ENCODE measurements around the gene FAM81A. TPM values are rescaled to one million over a fixed set of nuclear protein-coding genes. Genes with fewer than 3 reads are reported as not detected.
"Not testable (repeated sequence)": the region's sequence is repeated elsewhere in the genome, so short reads cannot be mapped to it uniquely, and the experiment has no call there.

FAM81A gene
- total RNA-seq, 1 donor from 2014 or later = 1.9 TPM

DNA sequence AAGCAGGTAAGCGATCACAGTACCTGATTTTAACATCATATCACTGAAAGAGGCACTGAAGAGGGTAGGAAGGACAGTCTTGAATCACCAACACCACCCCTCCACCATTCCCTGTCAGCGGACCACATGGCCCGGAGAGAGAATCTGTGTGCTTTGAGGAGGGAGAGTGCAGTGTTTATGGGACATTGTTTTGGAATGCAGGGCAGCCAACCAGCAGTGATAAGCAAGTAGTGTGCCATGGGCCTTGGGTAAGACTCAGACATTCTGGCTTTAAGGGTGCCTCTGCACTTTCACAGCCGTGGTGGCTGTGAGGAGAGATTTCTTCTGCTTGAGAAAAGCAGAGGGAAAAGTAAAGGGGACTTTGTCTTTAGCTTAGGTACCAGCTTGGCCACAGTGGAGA is 46.4 kb downstream of the FAM81A start:
- Mint-ChIP-seq H3K9me3 (no peaks in the 10 kb centered on the region), H3K27ac (no peak overlapping the region), H3K4me1 (no peaks in the 10 kb centered on the region), H3K27me3 (peaks cover 43% of the 10 kb centered on the region), H3K4me3 (no peak overlapping the region), H3K36me3 (ENCODE audit: low read depth) (no peaks in the 10 kb centered on the region)
- intact Hi-C loops (cut with micrococcal nuclease) = no loop called here
- DNase-seq = no peak

DNA sequence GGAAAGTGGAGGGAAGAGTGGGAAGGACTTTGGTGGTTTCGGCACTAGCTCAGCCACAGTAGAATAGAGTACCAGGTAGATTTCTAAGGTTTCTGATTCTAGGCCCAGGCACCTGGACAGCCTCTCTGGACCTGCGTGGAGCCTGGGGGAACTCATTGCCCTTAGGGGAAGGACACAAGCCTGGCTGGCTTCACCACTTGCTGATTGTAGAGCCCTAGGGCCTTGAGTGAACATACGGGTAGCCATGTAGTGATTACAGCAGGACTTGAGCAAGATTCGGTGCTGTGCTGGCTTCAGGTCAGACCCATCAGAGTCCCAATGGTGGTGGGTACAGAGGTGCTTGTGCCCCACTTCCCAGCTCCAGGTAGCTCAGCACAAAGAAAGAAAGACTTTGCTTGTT is 47.0 kb downstream of the FAM81A start:
- DNase-seq = no peak
- H3K4me3 Mint-ChIP-seq = no peak overlapping the region
- H3K4me1 Mint-ChIP-seq = no peaks in the 10 kb centered on the region
- H3K27me3 Mint-ChIP-seq = peaks cover 44% of the 10 kb centered on the region
- intact Hi-C loops (cut with micrococcal nuclease) = no loop called here
- H3K27ac Mint-ChIP-seq = no peak overlapping the region
- no peaks in the 10 kb centered on the region for H3K36me3 Mint-ChIP-seq (ENCODE audit: low read depth)
- no peaks in the 10 kb centered on the region for H3K9me3 Mint-ChIP-seq

DNA sequence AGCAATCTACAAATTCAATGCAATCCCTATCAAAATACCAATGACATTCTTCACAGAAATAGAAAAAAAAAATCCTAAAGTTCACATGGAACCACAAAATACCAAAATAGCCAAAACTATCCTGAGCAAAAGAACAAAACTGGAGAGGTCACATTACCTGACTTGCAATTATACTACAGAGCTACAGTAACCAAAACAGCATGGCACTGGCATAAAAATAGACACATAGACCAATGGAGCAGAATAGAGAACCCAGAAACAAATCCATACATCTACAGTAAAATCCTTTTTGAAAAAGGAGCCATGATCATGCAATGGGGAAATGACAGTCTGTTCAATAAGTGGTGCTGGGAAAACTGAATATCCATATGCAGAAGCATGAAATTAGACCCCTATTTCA is 51.5 kb downstream of the FAM81A start:
- peaks cover 49% of the 10 kb centered on the region for H3K27me3 Mint-ChIP-seq
- H3K4me3 Mint-ChIP-seq; H3K36me3 Mint-ChIP-seq (ENCODE audit: low read depth); DNase-seq; intact Hi-C loops (cut with micrococcal nuclease); H3K27ac Mint-ChIP-seq; H3K9me3 Mint-ChIP-seq; H3K4me1 Mint-ChIP-seq: not testable (repeated sequence)

DNA sequence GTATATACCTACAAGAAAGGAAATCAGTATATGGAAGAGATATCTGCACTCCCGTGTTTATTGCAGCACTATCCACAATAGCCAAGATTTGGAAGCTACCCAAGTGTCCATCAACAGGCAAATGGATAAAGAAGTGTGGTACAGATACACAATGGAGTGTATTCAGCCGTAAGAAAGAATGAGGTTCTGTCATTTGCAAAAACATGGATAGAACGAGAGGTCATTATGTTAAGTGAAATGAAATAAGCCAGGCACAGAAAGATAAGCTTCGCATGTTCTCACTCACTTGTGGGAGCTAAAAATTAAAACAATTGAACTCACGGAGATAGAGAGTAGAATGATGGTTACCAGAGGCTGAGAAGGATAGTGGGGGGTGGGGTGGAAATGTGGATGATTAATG is 53.1 kb downstream of the FAM81A start:
- DNase-seq = no peak
- peaks cover 2% of the 10 kb centered on the region for H3K4me1 Mint-ChIP-seq
- H3K4me3 Mint-ChIP-seq = no peak overlapping the region
- H3K27ac Mint-ChIP-seq = no peak overlapping the region
- no peaks in the 10 kb centered on the region for H3K36me3 Mint-ChIP-seq (ENCODE audit: low read depth)
- no peaks in the 10 kb centered on the region for H3K9me3 Mint-ChIP-seq
- H3K27me3 Mint-ChIP-seq = peaks cover 42% of the 10 kb centered on the region
- intact Hi-C loops (cut with micrococcal nuclease) = loop anchor here (5.0 kb wide), 1 partner anchor 319 kb away; no protein-coding TSS in a partner anchor

DNA sequence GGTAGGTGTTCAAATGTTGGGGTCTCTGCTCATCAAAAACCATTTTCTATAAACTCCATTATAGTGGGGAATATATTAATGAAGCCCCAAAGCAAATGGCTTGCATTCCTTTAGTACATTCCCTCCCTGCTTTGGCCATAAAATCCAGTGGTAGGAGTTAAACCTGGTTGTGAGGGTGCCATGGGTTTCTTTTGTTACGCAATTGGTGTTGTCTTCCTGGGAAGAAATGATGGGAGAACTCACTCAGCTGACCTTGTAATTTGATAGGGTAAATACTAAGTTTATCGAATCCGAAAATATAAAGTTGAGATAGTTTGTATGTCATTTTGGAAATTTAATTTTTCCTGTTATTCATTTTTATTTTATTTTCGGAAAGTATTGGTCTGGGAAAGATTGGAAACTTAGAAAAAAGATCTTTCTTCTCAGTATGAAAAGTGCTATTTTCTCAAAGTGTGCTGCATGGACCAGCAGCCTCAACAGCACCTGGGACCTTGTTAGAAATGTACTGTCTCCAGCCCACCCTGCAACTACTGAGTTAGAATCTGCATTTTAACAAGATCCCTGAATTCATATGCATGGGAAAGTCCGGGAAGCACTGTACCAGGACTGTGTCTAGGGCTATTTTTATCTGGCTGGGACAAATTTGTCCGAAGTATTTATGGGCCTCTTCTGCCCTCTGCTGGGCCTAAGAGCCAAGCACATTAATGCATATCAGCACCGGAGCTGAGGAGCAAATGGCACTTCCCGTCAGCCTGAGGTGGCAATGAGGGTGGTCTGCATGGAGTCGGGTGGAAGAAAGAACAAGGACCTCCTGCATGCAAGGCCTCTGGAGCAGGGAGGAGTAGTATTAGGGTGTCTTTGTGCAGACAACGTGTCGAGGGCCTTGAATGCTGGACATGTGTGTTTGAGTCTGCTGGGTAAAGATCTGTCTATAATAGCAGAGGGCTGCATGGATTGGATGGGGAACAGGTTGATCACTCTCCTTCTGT is 54.7 kb downstream of the FAM81A start:
- Mint-ChIP-seq H3K27me3 (peaks cover 27% of the 10 kb centered on the region), H3K9me3 (no peaks in the 10 kb centered on the region), H3K4me1 (peaks cover 2% of the 10 kb centered on the region), H3K4me3 (no peak overlapping the region), H3K36me3 (ENCODE audit: low read depth) (no peaks in the 10 kb centered on the region), H3K27ac (no peak overlapping the region)
- intact Hi-C loops (cut with micrococcal nuclease) = loop anchor here (1.0 to 5.0 kb wide), 5 partner anchors 118 to 536 kb away; no protein-coding TSS in a partner anchor
- DNase-seq = peak; percentile 85

DNA sequence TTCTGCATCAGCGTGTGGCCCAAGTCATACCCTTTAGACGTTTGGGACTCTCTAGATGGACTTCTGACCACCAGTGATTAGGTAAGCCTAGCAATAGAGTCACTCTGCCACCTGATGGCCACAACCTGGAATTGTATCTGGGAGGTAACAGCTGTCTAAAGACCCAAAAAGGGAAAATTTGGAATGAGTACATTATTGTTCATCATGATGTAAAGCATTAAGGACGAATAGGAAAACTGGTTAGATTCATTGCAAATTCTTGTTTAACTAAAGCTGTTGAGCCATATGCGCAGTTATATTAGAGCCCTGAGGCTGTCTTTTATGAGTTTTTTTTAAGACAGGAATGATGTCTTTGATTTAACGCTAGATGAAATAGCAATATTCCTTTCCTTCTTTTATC is 63.6 kb downstream of the FAM81A start:
- Mint-ChIP-seq H3K4me3 (no peak overlapping the region), H3K36me3 (ENCODE audit: low read depth) (no peaks in the 10 kb centered on the region), H3K9me3 (no peaks in the 10 kb centered on the region), H3K4me1 (no peaks in the 10 kb centered on the region), H3K27ac (no peak overlapping the region), H3K27me3 (peaks cover 12% of the 10 kb centered on the region)
- peak; percentile 68 for DNase-seq
- intact Hi-C loops (cut with micrococcal nuclease) = no loop called here

DNA sequence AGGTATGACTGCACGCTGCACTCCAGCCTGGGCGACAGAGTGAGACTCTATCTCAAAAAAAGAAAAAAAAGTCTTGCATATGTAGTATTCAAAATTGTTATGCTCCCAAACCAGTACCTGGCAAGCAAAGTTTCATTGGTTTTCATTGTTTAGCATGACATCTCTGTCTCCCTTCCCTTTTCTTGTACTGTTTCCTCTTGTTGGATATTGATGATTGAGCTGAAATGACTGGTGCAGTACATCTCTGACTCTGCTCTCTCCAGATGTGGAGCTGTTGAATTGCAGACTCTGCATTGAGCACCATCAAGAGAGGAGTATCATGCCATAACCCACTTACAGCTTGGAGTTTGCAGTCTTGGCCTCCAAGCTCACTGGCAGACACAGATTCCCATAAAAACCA is 77.2 kb downstream of the FAM81A start:
- intact Hi-C loops (cut with micrococcal nuclease) = no loop called here
- DNase-seq = no peak
- Mint-ChIP-seq H3K36me3 (ENCODE audit: low read depth) (no peaks in the 10 kb centered on the region), H3K27ac (no peak overlapping the region), H3K4me1 (peaks cover 4% of the 10 kb centered on the region), H3K27me3 (peaks cover 11% of the 10 kb centered on the region), H3K4me3 (no peak overlapping the region), H3K9me3 (no peaks in the 10 kb centered on the region)

DNA sequence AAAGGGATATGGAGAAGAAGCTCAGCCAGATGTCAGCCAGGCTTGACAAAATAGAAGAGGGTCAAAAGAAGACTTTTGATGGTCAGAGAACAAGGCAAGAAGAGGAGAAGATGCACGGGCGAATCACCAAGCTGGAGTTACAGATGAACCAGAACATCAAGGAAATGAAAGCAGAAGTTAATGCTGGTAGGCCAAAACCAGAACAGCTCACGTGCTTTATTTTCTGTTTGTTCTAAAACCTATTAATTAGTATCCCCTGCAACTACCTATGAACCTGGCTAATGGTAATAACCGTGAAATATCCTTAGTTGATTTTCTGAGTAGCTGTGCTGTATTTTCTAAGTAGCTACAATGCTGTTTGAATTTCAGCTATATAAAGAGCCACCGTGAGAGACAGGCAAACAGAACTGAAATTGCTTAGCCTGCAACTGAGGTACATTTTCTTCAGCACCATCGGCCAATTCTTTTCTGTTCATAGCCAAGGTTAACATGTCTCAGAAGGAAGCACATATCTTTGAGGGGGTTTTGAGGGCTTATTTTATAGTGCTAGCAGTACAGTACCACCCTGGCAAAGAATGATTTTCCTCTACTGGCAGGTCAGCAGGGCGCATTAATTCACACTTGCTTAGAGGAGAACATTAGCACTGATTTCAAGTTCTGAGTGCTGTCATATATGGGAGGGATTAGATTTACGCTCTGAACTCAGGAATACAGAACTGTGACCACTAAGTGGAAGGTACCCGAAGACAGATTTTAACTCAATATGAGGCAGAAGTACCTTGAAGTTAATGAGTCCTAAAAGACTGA is 78.9 kb downstream of the FAM81A start:
- DNase-seq = no peak
- H3K36me3 Mint-ChIP-seq (ENCODE audit: low read depth) = no peaks in the 10 kb centered on the region
- H3K4me1 Mint-ChIP-seq = peaks cover 4% of the 10 kb centered on the region
- intact Hi-C loops (cut with micrococcal nuclease) = no loop called here
- H3K9me3 Mint-ChIP-seq = no peaks in the 10 kb centered on the region
- no peak overlapping the region for H3K4me3 Mint-ChIP-seq
- peaks cover 22% of the 10 kb centered on the region for H3K27me3 Mint-ChIP-seq
- no peak overlapping the region for H3K27ac Mint-ChIP-seq

DNA sequence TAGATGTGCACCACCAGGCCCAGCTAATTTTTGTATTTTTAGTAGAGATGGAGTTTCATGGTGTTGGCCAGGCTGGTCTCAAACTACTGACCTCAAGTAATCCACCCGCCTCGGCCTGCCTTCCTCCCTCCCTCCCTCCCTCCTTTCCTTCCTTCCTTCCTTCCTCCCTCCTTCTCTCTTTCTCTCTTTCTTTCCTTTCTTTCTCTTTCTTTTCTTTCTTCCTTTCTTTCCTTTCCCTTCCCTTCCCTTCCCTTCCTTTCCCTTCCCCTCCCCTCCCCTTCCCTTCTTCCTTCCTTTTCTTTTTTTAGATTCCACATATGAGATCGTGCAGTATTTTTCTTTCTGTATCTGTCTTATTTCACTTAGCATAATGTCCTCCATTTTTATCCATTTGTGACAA is 81.3 kb downstream of the FAM81A start:
- H3K27me3 Mint-ChIP-seq = peaks cover 19% of the 10 kb centered on the region
- no peaks in the 10 kb centered on the region for H3K36me3 Mint-ChIP-seq (ENCODE audit: low read depth)
- no peak overlapping the region for H3K27ac Mint-ChIP-seq
- DNase-seq = no peak
- no peak overlapping the region for H3K4me3 Mint-ChIP-seq
- H3K9me3 Mint-ChIP-seq = no peaks in the 10 kb centered on the region
- peaks cover 15% of the 10 kb centered on the region for H3K4me1 Mint-ChIP-seq
- intact Hi-C loops (cut with micrococcal nuclease) = no loop called here

DNA sequence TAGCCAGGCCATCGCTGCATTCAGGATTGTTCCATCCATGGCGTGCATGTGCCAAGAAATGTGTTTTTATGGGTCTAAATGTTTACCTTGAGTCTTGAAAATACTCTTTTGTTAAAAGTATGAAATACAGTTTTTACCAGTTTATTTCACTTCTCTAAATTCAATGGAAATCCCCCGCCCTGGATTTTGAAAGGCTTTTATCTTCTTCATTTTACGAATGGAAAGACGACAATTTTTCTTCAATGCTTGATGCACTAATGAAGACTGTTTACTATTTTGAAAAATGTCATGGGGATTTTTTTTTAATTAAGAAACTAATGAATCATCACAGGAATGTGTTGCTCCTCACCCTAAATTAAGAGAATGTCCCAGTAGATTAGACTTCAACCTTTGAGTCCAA is 83.5 kb downstream of the FAM81A start:
- H3K27ac Mint-ChIP-seq = no peak overlapping the region
- peaks cover 14% of the 10 kb centered on the region for H3K27me3 Mint-ChIP-seq
- no peaks in the 10 kb centered on the region for H3K36me3 Mint-ChIP-seq (ENCODE audit: low read depth)
- intact Hi-C loops (cut with micrococcal nuclease) = loop anchor here (10.0 kb wide), 1 partner anchor 567 kb away; no protein-coding TSS in a partner anchor
- H3K4me1 Mint-ChIP-seq = peaks cover 18% of the 10 kb centered on the region
- H3K9me3 Mint-ChIP-seq = no peaks in the 10 kb centered on the region
- no peak overlapping the region for H3K4me3 Mint-ChIP-seq
- DNase-seq = no peak

DNA sequence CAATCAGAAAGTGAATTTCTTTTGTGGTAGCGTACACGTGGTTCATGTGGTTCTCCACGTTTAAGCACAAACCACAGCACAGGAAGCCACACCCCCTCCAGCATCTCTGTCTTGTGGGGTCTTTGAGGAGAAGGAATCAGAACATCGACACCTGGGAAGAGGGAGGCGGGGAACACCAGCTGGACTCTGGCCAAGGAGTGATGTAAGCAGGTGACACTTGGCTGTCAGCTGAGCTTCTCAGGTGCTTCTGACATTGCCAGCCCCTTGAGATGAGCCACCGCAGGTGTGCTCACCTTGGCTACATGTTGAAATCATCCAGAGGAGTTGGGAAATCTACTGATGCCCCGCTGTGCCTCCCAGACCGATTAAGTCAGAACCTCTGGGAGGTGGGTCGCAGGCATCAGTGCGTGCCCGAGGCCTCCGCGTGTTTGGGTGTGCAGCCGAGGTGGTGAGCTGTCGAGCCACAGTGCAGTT is 85.0 kb downstream of the FAM81A start:
- Mint-ChIP-seq H3K4me1 (peaks cover 17% of the 10 kb centered on the region), H3K27me3 (peaks cover 13% of the 10 kb centered on the region), H3K9me3 (no peaks in the 10 kb centered on the region), H3K36me3 (ENCODE audit: low read depth) (no peaks in the 10 kb centered on the region), H3K27ac (no peak overlapping the region), H3K4me3 (no peak overlapping the region)
- peak; percentile 78 for DNase-seq
- intact Hi-C loops (cut with micrococcal nuclease) = loop anchor here (10.0 kb wide), 1 partner anchor 568 kb away; no protein-coding TSS in a partner anchor

DNA sequence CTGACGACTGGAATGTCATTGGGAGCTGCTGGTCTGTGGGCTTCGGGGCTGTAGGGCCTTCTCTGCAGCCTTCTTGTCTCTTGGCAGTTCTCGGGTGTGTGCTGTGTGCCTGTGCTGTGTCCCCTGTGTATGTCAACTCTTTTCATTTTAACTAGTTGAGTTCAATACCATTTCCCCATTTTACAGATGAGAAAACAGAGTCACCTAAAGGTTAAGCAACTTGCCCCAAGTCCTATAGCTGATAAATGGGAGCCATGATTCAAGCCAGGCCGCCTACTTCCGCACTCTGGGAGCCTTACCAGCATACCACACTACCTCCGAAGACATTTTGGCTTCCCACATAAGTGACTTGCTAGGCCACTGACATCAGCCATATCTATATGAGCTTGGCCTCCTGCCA is 85.7 kb downstream of the FAM81A start:
- H3K9me3 Mint-ChIP-seq = no peaks in the 10 kb centered on the region
- no peak overlapping the region for H3K27ac Mint-ChIP-seq
- H3K36me3 Mint-ChIP-seq (ENCODE audit: low read depth) = no peaks in the 10 kb centered on the region
- no peak for DNase-seq
- H3K4me1 Mint-ChIP-seq = peaks cover 17% of the 10 kb centered on the region
- intact Hi-C loops (cut with micrococcal nuclease) = loop anchor here (10.0 kb wide), 1 partner anchor 569 kb away; no protein-coding TSS in a partner anchor
- peaks cover 13% of the 10 kb centered on the region for H3K27me3 Mint-ChIP-seq
- H3K4me3 Mint-ChIP-seq = peak overlapping the region; percentile 4

DNA sequence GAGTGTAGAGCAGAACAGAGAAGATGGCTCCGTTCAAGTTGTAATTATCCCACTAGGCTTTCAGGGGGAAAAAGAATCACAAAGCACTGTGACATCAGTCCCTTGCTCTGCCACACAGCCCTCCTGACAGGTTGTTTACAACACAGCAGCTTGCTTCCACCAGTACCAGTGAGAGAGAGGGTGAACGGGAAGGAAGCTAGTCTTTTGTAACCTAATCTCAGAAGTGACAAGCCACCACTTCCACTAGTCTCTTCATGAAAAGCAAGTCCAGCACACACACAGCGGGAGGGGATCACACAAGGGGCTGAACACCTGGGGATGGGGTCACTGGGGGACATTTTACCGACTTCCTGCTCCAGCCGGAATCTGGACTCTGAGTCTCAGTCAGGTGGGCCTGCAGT is 86.3 kb downstream of the FAM81A start:
- peak overlapping the region; percentile 4 for H3K4me3 Mint-ChIP-seq
- H3K36me3 Mint-ChIP-seq (ENCODE audit: low read depth) = no peaks in the 10 kb centered on the region
- H3K27ac Mint-ChIP-seq = no peak overlapping the region
- intact Hi-C loops (cut with micrococcal nuclease) = loop anchor here (10.0 kb wide), 1 partner anchor 570 kb away; no protein-coding TSS in a partner anchor
- H3K4me1 Mint-ChIP-seq = peaks cover 19% of the 10 kb centered on the region
- peak; percentile 72 for DNase-seq
- H3K9me3 Mint-ChIP-seq = no peaks in the 10 kb centered on the region
- peaks cover 13% of the 10 kb centered on the region for H3K27me3 Mint-ChIP-seq
